ENCODE measurements around the gene ARFGEF3. TPM values are rescaled to one million over a fixed set of nuclear protein-coding genes. Genes with fewer than 3 reads are reported as not detected.

Gene ARFGEF3
- total RNA-seq, 1 experiment from 2014 or later, result 20.1 TPM

- TF ChIP-seq, protein P1, sequence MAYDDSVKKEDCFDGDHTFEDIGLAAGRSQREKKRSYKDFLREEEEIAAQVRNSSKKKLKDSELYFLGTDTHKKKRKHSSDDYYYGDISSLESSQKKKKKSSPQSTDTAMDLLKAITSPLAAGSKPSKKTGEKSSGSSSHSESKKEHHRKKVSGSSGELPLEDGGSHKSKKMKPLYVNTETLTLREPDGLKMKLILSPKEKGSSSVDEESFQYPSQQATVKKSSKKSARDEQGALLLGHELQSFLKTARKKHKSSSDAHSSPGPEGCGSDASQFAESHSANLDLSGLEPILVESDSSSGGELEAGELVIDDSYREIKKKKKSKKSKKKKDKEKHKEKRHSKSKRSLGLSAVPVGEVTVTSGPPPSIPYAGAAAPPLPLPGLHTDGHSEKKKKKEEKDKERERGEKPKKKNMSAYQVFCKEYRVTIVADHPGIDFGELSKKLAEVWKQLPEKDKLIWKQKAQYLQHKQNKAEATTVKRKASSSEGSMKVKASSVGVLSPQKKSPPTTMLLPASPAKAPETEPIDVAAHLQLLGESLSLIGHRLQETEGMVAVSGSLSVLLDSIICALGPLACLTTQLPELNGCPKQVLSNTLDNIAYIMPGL (CRISPR knock-in tag; IDR thresholded peaks at IDR 0.05), result no peak
- no peak for TF ChIP-seq ZMAT4 (CRISPR knock-in tag; IDR thresholded peaks at IDR 0.05)
- TF ChIP-seq OVOL2 (CRISPR knock-in tag; IDR thresholded peaks at IDR 0.05; ENCODE audit: borderline replicate concordance), result no peak
- no peak for TF ChIP-seq NR2C2 (CRISPR knock-in tag; IDR thresholded peaks at IDR 0.05)
- TF ChIP-seq MYBL2 (CRISPR knock-in tag; IDR thresholded peaks at IDR 0.05), result no peak
- TF ChIP-seq JUN (CRISPR knock-in tag; IDR thresholded peaks at IDR 0.05), result no peak
Measured at GRCh38 chr6:138234363-138234762, 72.6 kb downstream of the ARFGEF3 start (continued).

GRCh38 chr6:138235205-138235604 is 73.5 kb downstream of the ARFGEF3 start:
- ChIA-PET CTCF (interaction anchor here (0.6 to 1.3 kb wide), 3 partner anchors 24 to 277 kb away, joined by 3 read pairs; no protein-coding TSS in a partner anchor), POLR2A (no interaction called here)
- H3K4me3 Mint-ChIP-seq, result no peak overlapping the region
- no peak for DNase-seq (ENCODE audit: low spot score)
- peaks cover 22% of the 10 kb centered on the region for H3K4me1 Mint-ChIP-seq
- no peaks in the 10 kb centered on the region for H3K9me3 Mint-ChIP-seq
- no peak for ATAC-seq
- no peaks in the 10 kb centered on the region for H3K27me3 Mint-ChIP-seq (ENCODE audit: low read depth)
- no peaks in the 10 kb centered on the region for H3K36me3 Mint-ChIP-seq
- H3K27ac Mint-ChIP-seq, result no peak overlapping the region
- TF ChIP-seq NR3C1 (CRISPR knock-in tag; conservative IDR thresholded peaks at IDR 0.05; ENCODE audit: low read depth) (no peak), AFF4 (CRISPR knock-in tag; IDR thresholded peaks at IDR 0.05; ENCODE audit: borderline replicate concordance) (no peak), ZNF532 (CRISPR knock-in tag; IDR thresholded peaks at IDR 0.05; ENCODE audit: borderline replicate concordance) (no peak), STAT6 (CRISPR knock-in tag; conservative IDR thresholded peaks at IDR 0.05; ENCODE audit: low read depth) (no peak), ZBTB21 (CRISPR knock-in tag; IDR thresholded peaks at IDR 0.05; ENCODE audit: borderline replicate concordance) (no peak), IRF2 (CRISPR knock-in tag; IDR thresholded peaks at IDR 0.05; ENCODE audit: borderline replicate concordance, low read depth) (no peak), ATF3 (CRISPR knock-in tag; conservative IDR thresholded peaks at IDR 0.05) (no peak), ZNF219 (CRISPR knock-in tag; IDR thresholded peaks at IDR 0.05; ENCODE audit: borderline replicate concordance) (no peak), ATF2 (CRISPR knock-in tag; IDR thresholded peaks at IDR 0.05; ENCODE audit: borderline replicate concordance, low read depth) (no peak), SMAD3 (CRISPR knock-in tag; IDR thresholded peaks at IDR 0.05; ENCODE audit: borderline replicate concordance) (no peak), SP1 (CRISPR knock-in tag; conservative IDR thresholded peaks at IDR 0.05) (no peak)
- TF ChIP-seq, protein P2, sequence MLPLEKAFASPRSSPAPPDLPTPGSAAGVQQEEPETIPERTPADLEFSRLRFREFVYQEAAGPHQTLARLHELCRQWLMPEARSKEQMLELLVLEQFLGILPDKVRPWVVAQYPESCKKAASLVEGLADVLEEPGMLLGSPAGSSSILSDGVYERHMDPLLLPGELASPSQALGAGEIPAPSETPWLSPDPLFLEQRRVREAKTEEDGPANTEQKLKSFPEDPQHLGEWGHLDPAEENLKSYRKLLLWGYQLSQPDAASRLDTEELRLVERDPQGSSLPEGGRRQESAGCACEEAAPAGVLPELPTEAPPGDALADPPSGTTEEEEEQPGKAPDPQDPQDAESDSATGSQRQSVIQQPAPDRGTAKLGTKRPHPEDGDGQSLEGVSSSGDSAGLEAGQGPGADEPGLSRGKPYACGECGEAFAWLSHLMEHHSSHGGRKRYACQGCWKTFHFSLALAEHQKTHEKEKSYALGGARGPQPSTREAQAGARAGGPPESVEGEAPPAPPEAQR (CRISPR knock-in tag; IDR thresholded peaks at IDR 0.05), result no peak
- TF ChIP-seq, protein P3, sequence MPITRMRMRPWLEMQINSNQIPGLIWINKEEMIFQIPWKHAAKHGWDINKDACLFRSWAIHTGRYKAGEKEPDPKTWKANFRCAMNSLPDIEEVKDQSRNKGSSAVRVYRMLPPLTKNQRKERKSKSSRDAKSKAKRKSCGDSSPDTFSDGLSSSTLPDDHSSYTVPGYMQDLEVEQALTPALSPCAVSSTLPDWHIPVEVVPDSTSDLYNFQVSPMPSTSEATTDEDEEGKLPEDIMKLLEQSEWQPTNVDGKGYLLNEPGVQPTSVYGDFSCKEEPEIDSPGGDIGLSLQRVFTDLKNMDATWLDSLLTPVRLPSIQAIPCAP (CRISPR knock-in tag; IDR thresholded peaks at IDR 0.05), result no peak
